Measurements from ENCODE around the gene GJA3.

GJA3 gene

GRCh38 chr13:20126541-20127261, 34.2 kb downstream of the GJA3 start:
- no peak for DNase-seq

GRCh38 chr13:20125783-20126165, 35.1 kb downstream of the GJA3 start:
- DNase-seq = no peak

- DNase-seq = no peak
Observed at GRCh38 chr13:20125129-20125782, 35.6 kb downstream of the GJA3 start.

GRCh38 chr13:20124303-20124702, 36.5 kb downstream of the GJA3 start:
- no peak for DNase-seq

GRCh38 chr13:20121159-20121525, 39.7 kb downstream of the GJA3 start:
- no peak for DNase-seq

GRCh38 chr13:20119960-20120359, 40.9 kb downstream of the GJA3 start:
- DNase-seq = no peak

GRCh38 chr13:20118268-20119140, 42.3 kb downstream of the GJA3 start:
- peak; percentile 43 for DNase-seq

- DNase-seq = no peak
Observed at GRCh38 chr13:20116213-20116612, 44.6 kb downstream of the GJA3 start.

GRCh38 chr13:20114066-20114610, 46.7 kb downstream of the GJA3 start:
- no peak for DNase-seq

- DNase-seq = no peak
Observed at GRCh38 chr13:20109037-20109436, 51.8 kb downstream of the GJA3 start.

GRCh38 chr13:20106742-20107141, 54.1 kb downstream of the GJA3 start:
- no peak for DNase-seq

- DNase-seq = no peak
Observed at GRCh38 chr13:20105161-20105689, 55.6 kb downstream of the GJA3 start.

GRCh38 chr13:20102525-20103180, 58.2 kb downstream of the GJA3 start:
- DNase-seq = no peak

- DNase-seq = no peak
Observed at GRCh38 chr13:20101467-20102316, 59.2 kb downstream of the GJA3 start.

- no peak for DNase-seq
Observed at GRCh38 chr13:20099319-20099718, 61.5 kb downstream of the GJA3 start.

- DNase-seq = no peak
Observed at GRCh38 chr13:20093951-20094350, 66.9 kb downstream of the GJA3 start.

- no peak for DNase-seq
Observed at GRCh38 chr13:20090349-20090748, 70.5 kb downstream of the GJA3 start.

All from activated CD4-positive, alpha-beta T cell treated with anti-CD3 and anti-CD28 coated beads, Interleukin-2, amount 50 U/mL, for 1 hour (primary cell).